Activated CD4-positive, alpha-beta T cell treated with anti-CD3 and anti-CD28 coated beads, Interleukin-2, amount 50 U/mL, for 4 hours (primary cell): ENCODE data around the gene KIRREL3.

Source experiments
- DNase-seq, 2 experiments: peaks; one replicate each; pipeline ENCODE4 v3.0.0-alpha.2; 2020

The KIRREL3 gene

DNA sequence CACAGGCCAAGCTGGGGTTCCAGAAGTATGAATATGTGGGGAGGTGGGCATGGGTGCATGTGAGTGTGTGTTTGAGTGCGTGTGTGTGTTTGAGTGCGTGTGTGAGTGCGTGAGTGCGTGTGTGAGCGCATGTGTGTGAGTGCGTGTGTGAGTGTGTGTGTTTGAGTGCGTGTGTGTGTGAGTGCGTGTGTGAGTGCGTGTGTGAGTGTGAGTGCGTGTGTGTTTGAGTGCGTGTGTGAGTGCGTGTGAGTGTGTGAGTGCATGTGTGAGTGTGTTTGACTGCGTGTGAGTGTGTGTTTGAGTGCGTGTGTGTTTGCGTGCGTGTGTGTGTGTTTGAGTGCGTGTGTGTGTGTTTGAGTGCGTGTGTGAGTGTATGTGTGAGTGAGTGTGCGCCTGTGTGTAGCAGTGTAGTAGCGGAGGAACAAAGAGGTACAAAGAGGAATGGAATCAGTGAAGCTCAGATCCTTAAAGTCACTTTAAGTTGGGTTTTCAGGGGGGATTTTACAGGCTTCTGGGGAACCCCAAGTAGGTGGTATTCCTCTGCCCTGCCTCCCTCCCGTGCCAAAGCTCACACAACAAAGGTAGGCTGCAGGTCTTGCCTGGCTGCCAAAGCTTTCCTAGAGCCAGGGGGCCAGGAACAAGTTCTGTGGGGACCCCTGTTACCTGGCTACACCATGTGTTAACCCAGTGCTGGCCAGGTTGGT, 137.1 kb downstream of the KIRREL3 start:
- no peak for DNase-seq

DNA sequence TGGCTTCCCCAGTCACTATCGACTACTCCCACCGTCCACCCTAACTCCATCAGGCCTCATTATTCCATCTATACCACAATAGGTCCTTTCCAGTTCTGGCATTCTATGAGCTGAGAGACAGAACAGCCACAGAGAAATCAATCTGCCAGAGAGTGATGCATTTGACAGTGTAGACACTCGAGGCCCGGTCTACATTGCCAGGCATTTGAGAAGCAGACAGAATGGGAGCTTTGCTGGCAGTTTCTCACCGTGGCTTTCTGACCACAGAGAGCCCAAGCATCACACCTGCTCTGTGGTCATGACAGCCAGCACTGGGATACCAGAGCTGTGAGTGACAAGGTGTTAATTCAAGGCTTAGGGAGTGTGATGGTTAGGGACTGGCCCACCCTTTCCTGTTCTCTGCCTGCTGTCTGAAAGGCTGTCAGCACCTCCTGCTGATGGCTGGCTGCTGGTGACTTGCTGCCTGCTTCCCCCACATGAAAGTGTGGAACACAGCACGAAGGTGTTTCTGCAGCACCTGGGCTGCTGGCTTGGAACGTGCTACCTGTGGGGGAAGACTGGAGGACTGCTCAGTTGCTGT, 137.8 kb downstream of the KIRREL3 start:
- no peak for DNase-seq

DNA sequence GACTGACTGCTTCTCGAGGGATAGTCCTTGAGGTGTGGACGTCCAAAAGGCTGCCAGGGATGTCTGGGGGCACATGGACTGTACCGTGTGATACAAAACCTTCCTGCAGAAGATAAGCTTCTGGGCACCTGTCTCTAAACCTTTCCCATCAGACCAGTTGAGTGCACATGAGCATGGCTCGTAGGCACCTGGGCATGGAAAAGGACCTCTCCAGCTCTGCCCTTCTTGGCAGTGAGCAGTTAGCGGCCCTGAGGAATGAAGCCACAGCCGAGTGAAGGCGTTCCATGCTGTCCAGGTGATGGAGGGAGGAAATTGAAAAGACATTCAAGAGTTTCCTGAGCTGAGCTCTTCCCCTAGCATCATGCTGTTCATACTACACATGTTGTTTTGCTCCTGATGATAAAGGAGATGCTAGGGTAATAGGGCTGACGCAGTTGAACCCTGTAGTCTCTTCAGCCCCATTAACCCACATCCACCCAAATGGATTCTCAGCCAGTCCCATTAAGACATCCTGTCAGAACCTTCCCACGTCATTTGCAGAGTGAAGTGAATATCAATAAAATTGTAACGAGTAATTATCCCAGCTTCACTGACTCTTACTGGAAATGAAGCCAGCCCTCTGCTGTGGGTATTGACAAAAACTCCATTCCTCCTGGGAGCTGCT, 138.6 kb downstream of the KIRREL3 start:
- DNase-seq: no peak

DNA sequence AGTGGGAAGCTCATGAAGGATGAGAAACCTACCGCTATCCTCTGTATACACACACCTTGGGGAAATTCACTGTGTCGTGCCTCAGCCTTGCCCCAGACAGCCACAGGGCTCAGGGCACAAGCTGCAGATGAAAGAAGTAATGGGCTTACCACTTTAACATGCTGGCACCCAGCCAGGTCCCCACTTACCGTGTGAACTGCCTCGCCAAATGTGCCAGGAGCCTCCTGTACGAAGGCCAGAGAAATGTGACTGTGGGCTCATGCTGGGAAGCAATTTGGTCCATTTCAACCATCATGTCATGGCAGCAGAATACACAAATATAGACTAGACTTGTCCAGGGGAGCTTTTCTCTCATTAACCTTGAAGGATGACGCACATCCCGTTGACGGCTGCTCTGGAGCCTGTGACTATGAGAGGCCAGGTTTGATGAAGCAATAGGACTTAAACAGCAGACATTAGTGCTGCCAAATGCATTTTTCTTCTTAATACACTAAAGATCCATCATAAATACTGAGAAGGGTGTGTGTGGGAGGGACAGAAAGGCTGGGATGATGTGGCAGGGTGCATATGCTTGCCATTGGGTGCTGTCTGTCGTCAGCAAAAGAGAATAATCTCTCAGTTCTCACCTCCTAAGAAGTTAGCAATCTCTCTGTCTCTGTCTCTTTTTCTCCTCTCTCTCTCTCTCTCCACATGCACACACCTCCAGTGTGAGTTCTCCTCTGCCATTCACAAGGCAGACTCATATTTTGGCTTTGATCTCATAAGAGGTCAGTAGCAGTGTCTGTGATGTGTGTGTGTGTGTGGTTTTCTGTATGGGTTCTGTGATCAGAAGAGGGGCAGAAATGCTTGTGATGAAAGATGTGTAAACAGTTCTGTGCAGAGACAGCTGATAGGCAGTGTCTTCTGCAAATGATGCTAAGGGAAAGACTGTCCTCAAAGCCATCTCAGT, 142.4 kb downstream of the KIRREL3 start:
- DNase-seq: no peak

DNA sequence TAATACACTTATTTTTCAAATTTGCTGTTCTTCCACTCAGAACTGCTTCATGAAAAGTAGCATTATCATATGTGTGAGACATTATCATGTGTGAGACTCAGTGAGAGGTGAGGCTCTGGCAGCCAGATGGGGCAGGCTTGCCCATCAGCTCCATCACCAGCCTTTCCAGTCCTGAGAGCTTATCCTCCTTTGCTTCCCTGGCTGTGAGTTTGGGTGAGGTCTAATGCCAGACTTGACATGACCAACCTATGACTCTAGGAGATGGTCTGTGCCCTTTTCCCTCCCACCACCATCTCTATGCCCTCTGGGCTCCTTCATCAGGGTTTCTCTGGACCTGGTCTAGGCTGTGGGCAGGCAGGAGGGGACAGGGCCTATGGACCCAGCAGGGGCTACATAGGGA, 145.0 kb downstream of the KIRREL3 start:
- no peak for DNase-seq

DNA sequence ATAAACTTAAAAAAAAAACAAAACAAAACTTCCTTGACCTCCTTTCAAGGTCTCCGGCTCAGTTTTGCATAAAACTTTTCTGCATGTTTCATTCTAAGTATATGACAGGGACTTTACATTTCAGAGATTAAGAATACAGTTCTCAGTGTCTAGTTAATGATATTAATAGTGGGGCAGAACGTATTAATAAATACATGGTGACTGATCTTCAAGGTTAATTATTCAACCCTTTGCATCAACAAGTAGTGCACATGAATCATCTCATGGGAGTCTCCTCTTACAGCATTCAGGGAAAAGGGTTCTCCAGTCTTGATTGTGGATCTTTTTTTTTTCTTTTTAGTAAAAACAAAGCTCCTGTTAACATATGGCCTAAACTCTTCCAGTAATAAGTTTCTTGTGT, 146.8 kb downstream of the KIRREL3 start:
- no peak for DNase-seq

DNA sequence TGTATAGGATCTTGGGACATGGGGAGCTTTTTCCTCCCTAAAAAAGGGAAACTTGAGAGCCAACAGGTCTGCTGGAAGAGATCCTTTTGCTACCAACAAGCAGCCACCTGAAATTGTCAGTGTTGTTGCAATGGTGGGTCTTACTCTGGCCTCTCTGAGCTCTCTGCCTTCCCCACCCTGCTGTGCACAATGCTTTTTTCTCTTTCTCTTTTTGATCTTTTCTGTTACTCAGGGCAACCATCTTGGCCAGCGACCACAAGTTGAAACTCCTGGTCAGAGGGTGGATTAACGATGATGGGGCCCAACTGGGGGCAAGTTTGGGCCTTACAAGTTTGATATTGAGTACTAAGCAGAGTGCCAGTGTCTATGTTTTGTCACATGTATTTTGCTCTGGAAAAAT, 155.8 kb downstream of the KIRREL3 start:
- DNase-seq: no peak

DNA sequence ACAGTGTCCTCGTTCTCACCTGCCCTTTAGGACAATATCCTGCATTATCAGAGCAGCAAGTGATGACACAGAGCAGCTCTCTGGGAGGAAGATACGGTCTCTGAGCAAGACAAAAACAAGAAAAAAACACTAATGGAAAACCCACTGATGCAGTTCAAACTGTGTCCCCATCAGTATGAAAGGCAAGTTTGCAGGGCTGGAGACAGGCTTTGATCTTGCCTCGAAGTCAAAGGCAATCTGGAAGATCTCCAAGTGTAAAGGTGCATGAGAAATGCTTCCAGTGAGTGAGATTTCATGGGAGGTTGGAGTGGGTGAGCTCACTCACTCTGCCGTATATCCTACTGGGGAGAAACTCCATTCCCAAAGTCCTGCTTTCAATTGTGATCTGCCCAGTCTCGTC, 157.5 kb downstream of the KIRREL3 start:
- DNase-seq: no peak

DNA sequence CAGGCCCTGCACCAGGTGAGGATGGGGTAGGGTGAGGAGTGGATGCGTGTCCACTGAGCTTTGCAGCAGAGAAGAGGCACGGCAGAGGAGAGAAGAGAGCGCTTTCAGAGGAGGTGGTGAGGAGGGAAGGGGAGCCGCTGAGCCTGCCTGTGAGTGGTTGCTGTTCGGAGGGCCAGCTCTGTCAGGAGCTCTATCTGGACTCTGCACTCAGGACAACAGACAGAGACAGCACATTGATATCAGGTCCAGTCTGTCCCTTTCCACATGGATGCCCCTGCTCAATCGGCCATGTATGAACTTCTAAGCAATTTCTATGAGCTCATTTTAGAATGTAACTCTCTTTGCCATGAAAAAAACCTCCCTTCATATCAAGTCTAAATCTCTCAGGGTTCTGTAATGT, 158.6 kb downstream of the KIRREL3 start:
- DNase-seq: no peak

DNA sequence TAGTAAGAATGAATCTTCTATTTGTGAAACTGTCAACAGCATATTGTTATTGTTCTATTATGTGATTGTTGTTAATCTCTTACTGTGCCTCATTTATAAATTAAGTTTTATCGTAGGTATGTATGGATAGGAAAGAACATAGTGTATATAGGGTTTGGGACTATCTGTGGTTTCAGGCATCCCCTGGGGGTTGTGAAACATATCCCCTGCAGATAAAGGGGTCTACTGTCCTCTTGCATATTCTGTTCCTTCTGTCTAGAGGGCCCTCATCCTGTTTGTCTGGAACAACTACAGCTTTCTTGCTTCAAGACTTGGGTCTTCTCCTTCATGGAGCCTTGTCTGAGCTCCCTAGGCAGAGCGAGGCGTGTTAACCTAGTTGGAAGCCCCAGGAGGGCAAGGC, 159.6 kb downstream of the KIRREL3 start:
- DNase-seq: no peak

DNA sequence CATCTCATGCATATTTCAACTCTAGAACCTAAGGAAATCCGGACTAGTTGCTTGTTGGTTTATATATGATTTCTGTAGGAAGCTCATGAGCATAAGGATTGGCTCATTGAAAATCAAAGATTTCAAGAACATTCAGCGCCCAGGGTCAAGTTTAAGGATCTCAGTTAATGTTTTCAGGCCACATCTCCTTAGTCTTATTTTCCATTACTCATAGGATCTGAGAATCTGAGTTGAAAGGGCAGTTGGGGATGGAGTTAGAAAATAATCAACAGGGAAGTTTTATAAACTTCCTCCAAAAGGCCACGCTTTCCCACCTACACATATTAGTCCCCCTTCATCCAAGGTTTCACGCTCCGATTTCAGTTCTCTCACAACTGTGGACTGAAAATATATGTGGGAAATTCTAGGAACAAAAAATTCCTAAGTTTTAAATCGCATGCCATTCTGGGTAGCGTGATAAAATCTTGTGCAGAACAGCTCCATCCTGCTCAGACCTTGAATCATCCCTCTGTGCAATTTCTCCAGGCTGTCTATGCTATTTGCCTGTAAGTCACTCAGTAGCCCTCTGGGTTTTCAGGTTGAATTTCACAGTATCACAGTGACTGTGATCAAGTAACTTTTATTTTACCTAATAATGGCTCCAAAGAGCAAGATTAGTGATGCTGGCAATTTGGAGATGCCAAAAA, 160.2 kb downstream of the KIRREL3 start:
- no peak for DNase-seq

DNA sequence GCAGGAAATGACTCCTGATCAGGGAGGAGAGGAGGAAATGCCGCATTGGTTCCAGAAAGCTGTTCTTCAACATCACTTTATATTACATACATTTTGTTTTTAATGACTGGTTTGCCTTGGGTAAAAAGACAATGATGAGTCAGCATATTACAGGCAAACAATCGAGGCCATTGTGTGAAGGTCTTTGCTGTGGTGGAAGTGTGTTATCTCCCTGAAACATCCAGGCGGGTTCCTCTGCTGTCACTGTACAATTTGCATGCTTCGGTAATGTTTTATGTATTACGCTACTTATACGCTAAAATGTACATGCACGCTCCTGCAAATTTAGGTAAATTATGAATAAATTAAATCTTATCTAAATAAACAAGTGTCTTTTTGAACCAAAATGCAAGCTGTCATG, 161.1 kb downstream of the KIRREL3 start:
- DNase-seq: no peak

DNA sequence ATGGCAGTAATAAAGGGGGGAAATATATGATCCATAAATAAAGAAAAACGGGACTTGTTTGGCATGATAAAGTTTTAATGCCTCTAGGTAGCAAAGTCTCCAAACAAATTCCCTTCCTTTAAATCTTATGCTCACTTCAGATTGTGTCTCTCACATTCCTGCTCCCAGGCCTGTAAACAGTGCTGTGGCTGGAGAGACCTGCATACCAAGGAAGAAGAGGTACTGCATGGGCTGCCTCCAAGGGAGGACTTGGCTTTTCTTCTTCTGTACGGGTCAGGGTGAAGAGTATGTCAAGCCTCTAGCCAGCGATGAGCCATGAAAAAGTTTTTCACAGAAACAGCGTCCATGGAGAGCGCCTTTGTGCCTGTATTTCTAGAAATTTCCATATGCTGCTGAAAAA, 161.8 kb downstream of the KIRREL3 start:
- DNase-seq: no peak

DNA sequence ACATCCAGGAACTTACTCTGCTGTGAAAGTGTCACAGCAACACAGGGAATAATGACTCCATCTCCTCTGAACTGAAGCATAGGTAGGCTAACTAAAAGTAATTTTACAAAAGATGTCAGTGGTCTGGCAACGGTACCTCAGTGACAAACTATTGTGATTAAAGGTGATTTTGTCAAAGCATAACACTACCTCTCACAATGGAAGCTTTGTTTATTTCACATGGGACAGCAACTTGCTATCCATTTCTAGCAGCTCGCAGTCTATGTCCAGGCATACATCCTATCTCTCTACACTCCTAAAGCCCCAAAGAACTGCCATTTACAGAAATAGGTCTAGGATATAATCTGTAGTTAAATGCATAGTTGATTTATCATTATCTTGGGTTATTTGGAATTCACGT, 163.0 kb downstream of the KIRREL3 start:
- no peak for DNase-seq

DNA sequence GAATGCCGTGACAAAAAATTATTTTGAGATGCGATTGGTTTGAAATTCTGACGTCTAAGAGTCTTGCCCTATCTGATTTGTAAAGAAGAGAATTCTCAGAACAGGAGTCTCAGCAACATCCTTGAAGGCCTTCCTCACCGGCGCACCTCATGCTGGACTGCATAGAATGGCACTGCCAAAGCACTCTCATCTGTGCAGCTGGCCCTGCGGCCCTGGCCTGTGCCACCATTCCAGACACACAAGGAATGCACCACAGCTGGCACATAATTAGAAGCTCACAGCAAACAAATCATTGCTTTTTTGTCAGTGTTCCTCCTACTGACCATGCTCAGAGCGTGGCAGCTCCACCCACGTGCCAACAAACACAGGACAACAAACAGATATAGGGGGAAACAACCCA, 166.0 kb downstream of the KIRREL3 start:
- no peak for DNase-seq

DNA sequence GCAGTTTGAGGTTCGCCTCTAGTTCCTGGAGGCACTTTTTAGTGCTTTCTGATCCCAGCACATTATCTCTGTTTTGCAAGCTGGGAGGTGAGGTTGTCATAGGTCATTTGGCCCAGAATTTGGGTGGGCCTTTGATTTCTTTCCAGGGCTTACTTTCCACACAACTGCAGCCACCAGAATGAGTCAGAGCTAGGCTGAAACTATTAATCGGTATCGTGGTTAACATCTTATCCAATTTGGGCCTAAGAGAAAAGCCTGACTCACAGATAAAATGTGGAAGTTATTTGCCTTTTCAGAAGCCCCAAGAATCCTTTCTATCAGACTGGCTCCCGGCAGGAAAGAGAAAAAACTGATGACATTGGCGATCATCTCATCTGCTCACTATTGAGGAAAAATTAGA, 166.4 kb downstream of the KIRREL3 start:
- no peak for DNase-seq

DNA sequence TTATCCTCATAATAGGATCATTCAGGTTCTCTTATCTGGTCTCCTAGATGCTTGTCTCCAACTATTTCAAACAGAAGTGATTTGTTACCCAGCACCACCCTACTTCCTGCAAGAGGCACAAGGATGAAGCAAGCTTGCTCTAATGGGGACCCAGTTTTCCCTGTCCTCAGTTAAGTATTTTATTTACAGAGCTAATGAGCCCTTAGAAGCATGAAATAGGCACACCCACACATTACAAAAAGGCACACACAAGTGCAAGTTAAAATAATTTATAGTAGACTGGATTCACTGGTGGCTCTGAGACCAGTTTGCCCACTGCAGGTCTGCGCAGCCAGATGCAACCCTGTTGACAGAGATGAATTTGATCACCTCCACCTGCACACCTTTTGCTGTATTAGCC, 167.5 kb downstream of the KIRREL3 start:
- DNase-seq: no peak

DNA sequence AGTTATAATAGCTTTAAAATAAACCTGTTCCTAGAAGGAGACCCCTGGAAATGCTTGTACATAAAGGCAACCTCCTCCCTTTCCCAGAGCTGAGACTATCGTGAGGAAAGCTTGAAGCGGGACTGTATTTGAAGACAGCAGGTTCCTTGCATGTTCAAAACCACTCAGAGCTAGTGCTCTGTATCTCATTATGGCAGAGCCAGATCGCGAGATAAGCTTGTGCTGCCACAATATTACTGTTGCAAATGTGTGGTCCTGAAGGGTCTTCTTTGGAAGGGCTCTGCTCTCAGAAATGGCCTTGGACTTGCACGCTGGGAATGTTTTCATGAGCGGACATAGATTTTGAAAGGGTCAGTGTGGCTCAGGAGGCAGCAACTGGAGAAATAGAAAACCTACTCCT, 168.2 kb downstream of the KIRREL3 start:
- DNase-seq: no peak

DNA sequence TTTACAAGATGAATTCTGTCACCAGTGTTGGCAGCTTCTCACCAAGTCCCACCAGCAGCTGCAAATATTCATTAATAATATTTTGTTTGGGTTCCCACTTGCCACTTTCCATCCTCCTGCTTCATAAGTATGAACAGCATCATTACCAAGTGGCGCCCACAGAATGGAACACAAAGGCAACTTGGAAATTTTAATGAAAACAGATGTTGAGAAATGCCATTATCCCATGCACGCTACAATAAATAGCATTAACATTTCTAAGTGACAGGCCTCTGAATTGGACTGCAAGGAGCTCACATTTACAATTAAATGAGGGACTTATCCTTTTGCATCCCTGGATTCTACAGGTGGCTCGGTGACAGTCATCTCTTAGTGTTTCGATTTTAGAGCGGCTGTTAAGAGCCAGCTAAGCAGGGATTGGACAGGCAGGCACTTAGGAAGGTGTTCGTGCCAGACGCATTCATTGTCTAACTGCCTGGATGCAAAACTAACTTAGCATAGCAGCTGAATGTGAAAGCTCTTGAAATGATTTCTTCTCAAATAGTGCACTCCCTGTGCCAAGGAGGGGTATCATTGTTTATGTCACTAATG, 170.3 kb downstream of the KIRREL3 start:
- no peak for DNase-seq

DNA sequence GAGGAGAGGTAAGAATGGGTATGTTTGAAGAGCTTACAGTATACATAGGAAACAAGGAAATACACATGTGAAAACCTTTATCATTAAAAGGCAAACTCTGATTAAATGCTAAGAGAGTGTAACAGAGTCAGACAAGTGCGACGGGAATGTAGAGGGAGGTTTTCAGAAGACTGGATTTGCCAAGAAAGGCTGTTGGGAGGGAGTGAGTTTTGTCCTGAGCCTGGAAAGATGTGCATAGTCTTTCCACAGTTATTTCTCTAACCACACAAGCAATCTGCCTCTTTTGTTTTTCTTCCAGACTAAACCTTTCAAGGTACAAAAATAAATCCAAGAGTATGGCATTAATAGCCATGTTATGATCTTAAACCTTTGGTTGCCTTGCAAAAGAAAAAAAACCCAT, 170.9 kb downstream of the KIRREL3 start:
- no peak for DNase-seq

DNA sequence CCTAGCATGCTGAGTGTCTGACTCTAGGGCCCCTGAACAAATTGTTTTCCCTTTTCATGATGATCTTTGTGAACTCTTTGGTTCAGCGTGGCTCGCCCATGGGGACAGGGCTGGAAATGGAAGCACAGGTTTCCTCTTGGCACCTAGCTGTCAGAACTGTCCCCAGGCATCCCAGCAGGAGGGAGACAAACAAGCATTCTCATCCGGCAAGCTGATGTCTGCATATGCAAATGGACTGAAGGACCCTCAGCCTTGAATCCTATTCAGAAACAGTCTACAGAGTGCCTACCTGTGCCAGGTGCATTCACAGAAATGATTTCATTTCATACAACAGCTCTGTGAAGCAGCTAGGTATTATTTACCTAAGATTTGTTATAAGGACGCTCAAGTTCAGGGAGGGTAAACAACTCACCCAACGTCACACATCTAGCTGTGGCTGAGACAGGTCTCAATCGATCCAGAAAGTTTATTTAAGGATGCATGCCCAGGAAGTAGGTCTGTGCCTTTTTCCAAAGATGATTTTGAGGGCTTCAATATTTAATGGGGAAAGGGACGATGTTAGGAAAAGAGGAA, 176.4 kb downstream of the KIRREL3 start:
- DNase-seq: no peak

DNA sequence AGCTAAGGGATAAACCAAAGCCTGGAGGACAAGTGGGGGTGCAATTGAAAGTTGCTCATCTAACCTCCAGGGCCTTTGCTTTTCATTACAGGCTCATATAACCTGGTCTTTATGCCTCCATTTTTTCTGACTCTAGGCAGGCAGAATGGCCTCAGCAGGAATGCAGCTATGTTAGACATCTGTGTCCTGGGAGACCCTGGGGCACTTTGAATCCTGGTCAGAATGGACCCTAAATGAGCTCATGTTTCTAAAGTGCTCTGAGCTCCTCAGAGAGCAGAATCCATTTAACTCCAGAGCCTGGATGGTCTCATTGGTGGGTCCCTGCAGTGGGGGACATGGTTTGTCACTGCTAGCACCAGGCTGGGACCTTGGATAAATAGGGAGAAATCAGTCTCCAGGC, 177.3 kb downstream of the KIRREL3 start:
- no peak for DNase-seq
